PC-3 (cell line): Measurements from ENCODE around the gene SLC27A4. TPM values are rescaled to one million over a fixed set of nuclear protein-coding genes. Genes with fewer than 3 reads are reported as not detected.

ENCODE experiments used
- ATAC-seq: fragments of 200-7000 bp; cut with Tn5 transposase; 2 replicates; pipeline ENCODE4 v1.9.1; 2020; ENCODE audit warnings: mild to moderate bottlenecking, moderate library complexity
- BruUV-seq: library from RNA; stranded (reverse); fragments of 400-500 nt; replicated peaks from 2 replicates; lab custom pipeline; 2021; lab: Mats Ljungman, UMichigan
- CTCF ChIA-PET: fragments of 300-600 bp; sonication (Branson Sonifier 250); formaldehyde crosslinking; loops from one replicate; lab custom pipeline; 2022; ENCODE audit warnings: antibody characterized with exemption; lab: Charles Lee
- POLR2A ChIA-PET: fragments of 300-600 bp; sonication (Branson Sonifier 250); formaldehyde crosslinking; loops from one replicate; lab custom pipeline; 2022; ENCODE audit warnings: antibody characterized with exemption; ENCODE audit not compliant: unreplicated experiment; lab: Charles Lee
- DNase-seq: peaks from one replicate; pipeline ENCODE4 v3.0.0-alpha.2; 2015
- H2AFZ ChIP-seq: fragments of 300-600 bp; sonication (generic); 2 replicates; pipeline ENCODE4 v1.6.0; 2016; ENCODE audit warnings: antibody characterized with exemption, low read length
- H3F3A ChIP-seq: fragments of 300-600 bp; sonication (generic); one replicate; pipeline ENCODE4 v1.6.0; 2017; ENCODE audit warnings: antibody characterized with exemption, low read length, control low read depth, mild to moderate bottlenecking; ENCODE audit not compliant: unreplicated experiment
- H3K27ac ChIP-seq: fragments of 300-600 bp; sonication (generic); 2 replicates; pipeline ENCODE4 v1.5.1; 2016; ENCODE audit warnings: mild to moderate bottlenecking, low read length
- H3K27me3 ChIP-seq: fragments of 300-600 bp; sonication (generic); 2 replicates; pipeline ENCODE4 v1.6.1; 2016; ENCODE audit warnings: low read length, mixed read lengths
- H3K36me3 ChIP-seq: fragments of 300-600 bp; sonication (generic); 2 replicates; pipeline ENCODE4 v1.6.1; 2016; ENCODE audit warnings: low read depth, mixed run types, low read length, mixed read lengths
- H3K4me1 ChIP-seq: fragments of 300-600 bp; sonication (generic); 2 replicates; pipeline ENCODE4 v1.5.1; 2016; ENCODE audit warnings: low read length; ENCODE audit not compliant: insufficient read depth
- H3K4me2 ChIP-seq: fragments of 300-600 bp; sonication (generic); 2 replicates; pipeline ENCODE4 v1.6.0; 2016; ENCODE audit warnings: low read length
- H3K4me3 ChIP-seq: fragments of 300-600 bp; sonication (generic); 2 replicates; pipeline ENCODE4 v1.5.1; 2016; ENCODE audit warnings: mild to moderate bottlenecking, low read length, mixed read lengths
- H3K79me2 ChIP-seq: fragments of 300-600 bp; sonication (generic); 2 replicates; pipeline ENCODE4 v1.6.1; 2017; ENCODE audit warnings: low read length, mixed read lengths
- H3K9ac ChIP-seq: fragments of 300-600 bp; sonication (generic); 2 replicates; pipeline ENCODE4 v1.6.0; 2016; ENCODE audit warnings: mild to moderate bottlenecking, low read length
- H3K9me2 ChIP-seq: fragments of 300-600 bp; sonication (generic); replicated peaks from 2 replicates; pipeline ENCODE4 v1.6.1; 2016; ENCODE audit warnings: mixed run types, low read length, mixed read lengths
- H3K9me3 ChIP-seq: fragments of 300-600 bp; sonication (generic); 2 replicates; pipeline ENCODE4 v1.6.1; 2016; ENCODE audit warnings: low read length, mixed read lengths
- H4K20me1 ChIP-seq: fragments of 300-600 bp; sonication (generic); 2 replicates; pipeline ENCODE4 v1.6.1; 2016; ENCODE audit warnings: low read length, mixed read lengths
- CTCF ChIP-seq: fragments of 300-600 bp; sonication (generic); conservative IDR thresholded peaks from 2 replicates; pipeline ENCODE4 v1.5.1; 2017; ENCODE audit warnings: antibody characterized with exemption, low read depth, mild to moderate bottlenecking, low read length
- EZH2 ChIP-seq: fragments of 300-600 bp; sonication (generic); IDR thresholded peaks from one replicate; pipeline ENCODE4 v1.6.1; 2017; ENCODE audit warnings: antibody characterized with exemption, mild to moderate bottlenecking, low read length; ENCODE audit not compliant: unreplicated experiment
- EZH2phosphoT487 ChIP-seq: fragments of 300-600 bp; sonication (generic); IDR thresholded peaks from 2 replicates; pipeline ENCODE4 v1.6.1; 2018; ENCODE audit warnings: mild to moderate bottlenecking, antibody characterized with exemption, low read length, borderline replicate concordance
- intact Hi-C: fragments of 100-400 bp; cut with micrococcal nuclease; formaldehyde crosslinking; loops from 2 replicates; pipeline ENCODE4 v1.9.0; 2023
- total RNA-seq: library from RNA; depleted of rRNA; stranded (reverse); fragments of >200 nt; gene quantifications from 2 replicates; pipeline ENCODE4 v1.2.3, GENCODE V29; 2014

SLC27A4 gene
- total RNA-seq, 1 experiment from 2014 or later: 39.1 TPM

DNA sequence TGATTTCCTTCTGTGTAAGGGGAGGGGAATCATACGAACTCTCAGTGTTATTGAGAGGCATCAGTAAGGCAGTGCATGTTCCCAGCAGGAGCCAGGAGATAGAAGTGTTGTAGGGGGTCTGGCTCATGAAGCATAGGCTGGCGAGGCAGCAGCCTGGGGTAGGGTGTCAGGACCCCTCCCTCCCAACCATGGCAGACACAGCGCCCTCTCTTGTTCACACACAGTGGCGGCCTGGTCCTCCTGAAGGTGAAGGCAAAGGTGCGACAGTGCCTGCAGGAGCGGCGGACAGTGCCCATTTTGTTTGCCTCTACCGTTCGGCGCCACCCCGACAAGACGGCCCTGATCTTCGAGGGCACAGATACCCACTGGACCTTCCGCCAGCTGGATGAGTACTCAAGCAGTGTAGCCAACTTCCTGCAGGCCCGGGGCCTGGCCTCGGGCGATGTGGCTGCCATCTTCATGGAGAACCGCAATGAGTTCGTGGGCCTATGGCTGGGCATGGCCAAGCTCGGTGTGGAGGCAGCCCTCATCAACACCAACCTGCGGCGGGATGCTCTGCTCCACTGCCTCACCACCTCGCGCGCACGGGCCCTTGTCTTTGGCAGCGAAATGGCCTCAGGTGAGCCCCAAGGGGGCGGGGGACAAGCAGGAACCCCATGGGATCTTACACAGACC, 4.7 kb downstream of the SLC27A4 start:
- intact Hi-C loops: no loop called here
- Histone ChIP-seq H3K4me3 (no peak overlapping the region), H3K9me2 (no peaks in the 10 kb centered on the region), H3K27ac (no peak overlapping the region), H3F3A (no peaks in the 10 kb centered on the region), H3K4me2 (no peak overlapping the region), H3K79me2 (peaks cover 10% of the 10 kb centered on the region), H3K4me1 (no peaks in the 10 kb centered on the region), H3K27me3 (no peaks in the 10 kb centered on the region), H3K9ac (no peak overlapping the region), H3K36me3 (no peaks in the 10 kb centered on the region), H2AFZ (no peak overlapping the region), H3K9me3 (no peaks in the 10 kb centered on the region), H4K20me1 (no peaks in the 10 kb centered on the region)
- TF ChIP-seq EZH2phosphoT487 (no peak), EZH2 (no peak), CTCF (0 out of 2 replicates have a peak, but pooled peaks have one; percentile 18)
- ChIA-PET CTCF (no interaction called here), POLR2A (no interaction called here)
- no TSS peak for BruUV-seq
- no peak for ATAC-seq
- DNase-seq: no peak

GRCh38 chr9:128349125-128349524, 8.8 kb downstream of the SLC27A4 start:
- H3K79me2 ChIP-seq: no peaks in the 10 kb centered on the region
- no peak overlapping the region for H3K27ac ChIP-seq
- TF ChIP-seq EZH2: no peak
- no peak for TF ChIP-seq EZH2phosphoT487
- TF ChIP-seq CTCF: no peak
- no peak overlapping the region for H3K4me3 ChIP-seq
- intact Hi-C loops: no loop called here
- no peaks in the 10 kb centered on the region for H3K9me2 ChIP-seq
- no peak overlapping the region for H3K9ac ChIP-seq
- no peaks in the 10 kb centered on the region for H3K9me3 ChIP-seq
- ATAC-seq (no peak), DNase-seq (no peak)
- H4K20me1 ChIP-seq: no peaks in the 10 kb centered on the region
- no peaks in the 10 kb centered on the region for H3K27me3 ChIP-seq
- no peaks in the 10 kb centered on the region for H3F3A ChIP-seq
- no peak overlapping the region for H2AFZ ChIP-seq
- POLR2A ChIA-PET: no interaction called here
- H3K36me3 ChIP-seq: no peaks in the 10 kb centered on the region
- no TSS peak for BruUV-seq
- CTCF ChIA-PET: no interaction called here
- no peaks in the 10 kb centered on the region for H3K4me1 ChIP-seq
- no peak overlapping the region for H3K4me2 ChIP-seq

DNA sequence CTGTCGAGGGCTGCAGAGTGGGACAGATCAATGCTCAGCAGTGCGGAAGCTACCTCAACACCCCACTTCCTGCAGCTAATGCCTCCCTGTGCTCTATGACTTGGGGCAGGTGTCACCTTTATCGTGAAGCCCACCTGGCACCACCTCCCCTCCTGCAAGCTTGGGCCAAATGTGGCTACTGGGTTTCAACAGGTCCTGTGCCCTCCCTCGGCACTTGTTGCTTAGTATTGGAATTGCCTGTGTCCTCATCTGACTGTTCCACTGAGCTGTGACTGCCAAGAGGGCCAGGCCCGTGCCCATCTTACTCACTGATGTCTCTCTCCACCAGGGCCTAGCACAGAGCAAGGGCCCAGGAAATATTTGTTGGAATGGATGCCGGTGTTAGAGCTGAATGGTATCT, 9.4 kb downstream of the SLC27A4 start:
- Histone ChIP-seq H4K20me1 (no peaks in the 10 kb centered on the region), H2AFZ (no peak overlapping the region), H3K9me2 (no peaks in the 10 kb centered on the region), H3K4me1 (no peaks in the 10 kb centered on the region), H3K27me3 (no peaks in the 10 kb centered on the region), H3K4me2 (no peak overlapping the region), H3K79me2 (no peaks in the 10 kb centered on the region), H3K9ac (no peak overlapping the region), H3K36me3 (no peaks in the 10 kb centered on the region), H3F3A (no peaks in the 10 kb centered on the region), H3K27ac (no peak overlapping the region), H3K9me3 (no peaks in the 10 kb centered on the region), H3K4me3 (no peak overlapping the region)
- no TSS peak for BruUV-seq
- DNase-seq (no peak), ATAC-seq (no peak)
- CTCF ChIA-PET: no interaction called here
- no peak for TF ChIP-seq EZH2
- TF ChIP-seq CTCF: no peak
- TF ChIP-seq EZH2phosphoT487: no peak
- POLR2A ChIA-PET: no interaction called here
- intact Hi-C loops: no loop called here
